SU-DHL-6 (cell line): ENCODE measurements around the gene FBXW10.
"Not testable (repeated sequence)": the region's sequence is repeated elsewhere in the genome, so short reads cannot be mapped to it uniquely, and the experiment has no call there.

Experiments used
- EZH2phosphoT487 ChIP-seq: fragments of 200-600 bp; sonication (generic), shearing (Covaris generic); conservative IDR thresholded peaks from 2 replicates; pipeline ENCODE4 v1.6.1; 2018; ENCODE audit warnings: mild to moderate bottlenecking, antibody characterized with exemption, low read length, moderate library complexity, mixed read lengths
- TF ChIP-seq, protein P1 (sequence below): fragments of 200-600 bp; sonication (generic); IDR thresholded peaks from one replicate; pipeline ENCODE4 v1.5.1; 2017; ENCODE audit warnings: antibody characterized with exemption, mild to moderate bottlenecking, low read length, moderate library complexity; ENCODE audit not compliant: insufficient read depth, poor library complexity, severe bottlenecking

DNA sequence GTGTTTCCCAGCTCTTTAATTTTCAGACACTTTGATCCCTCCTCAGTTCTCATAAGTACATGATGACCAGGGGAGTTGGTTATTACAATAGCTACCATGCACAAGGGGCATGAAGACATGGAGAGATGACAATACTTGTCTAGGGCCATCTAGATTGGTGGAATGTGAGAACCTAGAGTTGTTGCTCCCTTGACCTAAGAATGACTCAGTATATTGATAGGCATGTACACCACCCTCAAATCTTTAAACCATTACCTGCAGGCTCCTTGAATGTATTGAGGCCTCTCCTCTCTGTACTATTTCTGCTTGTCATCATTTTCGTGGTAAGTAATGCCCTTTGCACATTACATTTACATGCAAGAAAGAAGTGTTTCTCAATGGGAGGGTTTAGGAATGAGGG lies 20.3 kb upstream of the FBXW10 start:
- TF ChIP-seq, protein P1, sequence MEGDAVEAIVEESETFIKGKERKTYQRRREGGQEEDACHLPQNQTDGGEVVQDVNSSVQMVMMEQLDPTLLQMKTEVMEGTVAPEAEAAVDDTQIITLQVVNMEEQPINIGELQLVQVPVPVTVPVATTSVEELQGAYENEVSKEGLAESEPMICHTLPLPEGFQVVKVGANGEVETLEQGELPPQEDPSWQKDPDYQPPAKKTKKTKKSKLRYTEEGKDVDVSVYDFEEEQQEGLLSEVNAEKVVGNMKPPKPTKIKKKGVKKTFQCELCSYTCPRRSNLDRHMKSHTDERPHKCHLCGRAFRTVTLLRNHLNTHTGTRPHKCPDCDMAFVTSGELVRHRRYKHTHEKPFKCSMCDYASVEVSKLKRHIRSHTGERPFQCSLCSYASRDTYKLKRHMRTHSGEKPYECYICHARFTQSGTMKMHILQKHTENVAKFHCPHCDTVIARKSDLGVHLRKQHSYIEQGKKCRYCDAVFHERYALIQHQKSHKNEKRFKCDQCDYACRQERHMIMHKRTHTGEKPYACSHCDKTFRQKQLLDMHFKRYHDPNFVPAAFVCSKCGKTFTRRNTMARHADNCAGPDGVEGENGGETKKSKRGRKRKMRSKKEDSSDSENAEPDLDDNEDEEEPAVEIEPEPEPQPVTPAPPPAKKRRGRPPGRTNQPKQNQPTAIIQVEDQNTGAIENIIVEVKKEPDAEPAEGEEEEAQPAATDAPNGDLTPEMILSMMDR = not testable (repeated sequence)
- not testable (repeated sequence) for TF ChIP-seq EZH2phosphoT487
